HG03280 (cell line): ENCODE data around the gene F2.
"Not testable (repeated sequence)": the region's sequence is repeated elsewhere in the genome, so short reads cannot be mapped to it uniquely, and the experiment has no call there.

Experiments used
- ATAC-seq: cut with Tn5 transposase; IDR thresholded peaks from one replicate; pipeline ENCODE4 v1.9.1; 2021; ENCODE audit warnings: mild to moderate bottlenecking, moderate library complexity; ENCODE audit not compliant: unreplicated experiment

The F2 gene

DNA sequence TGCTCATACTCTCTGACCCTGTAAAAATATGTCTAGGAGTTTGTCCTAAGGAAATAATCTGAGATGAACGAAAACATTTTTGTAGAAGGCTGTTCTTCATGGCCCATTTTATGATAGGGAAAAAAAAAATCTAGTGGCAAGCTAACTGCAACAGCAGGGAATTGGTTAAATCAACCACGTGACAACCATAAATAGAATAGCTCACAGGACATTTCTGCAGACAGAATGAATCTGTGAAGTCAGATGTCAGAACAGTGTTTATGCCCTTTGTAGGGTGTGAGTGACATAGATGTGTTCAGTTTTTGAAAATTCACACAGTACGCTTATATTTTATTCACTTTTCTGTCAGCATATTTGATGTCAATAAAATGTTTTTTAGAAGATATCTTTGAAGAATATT, 34.6 kb upstream of the F2 start:
- ATAC-seq: no peak

DNA sequence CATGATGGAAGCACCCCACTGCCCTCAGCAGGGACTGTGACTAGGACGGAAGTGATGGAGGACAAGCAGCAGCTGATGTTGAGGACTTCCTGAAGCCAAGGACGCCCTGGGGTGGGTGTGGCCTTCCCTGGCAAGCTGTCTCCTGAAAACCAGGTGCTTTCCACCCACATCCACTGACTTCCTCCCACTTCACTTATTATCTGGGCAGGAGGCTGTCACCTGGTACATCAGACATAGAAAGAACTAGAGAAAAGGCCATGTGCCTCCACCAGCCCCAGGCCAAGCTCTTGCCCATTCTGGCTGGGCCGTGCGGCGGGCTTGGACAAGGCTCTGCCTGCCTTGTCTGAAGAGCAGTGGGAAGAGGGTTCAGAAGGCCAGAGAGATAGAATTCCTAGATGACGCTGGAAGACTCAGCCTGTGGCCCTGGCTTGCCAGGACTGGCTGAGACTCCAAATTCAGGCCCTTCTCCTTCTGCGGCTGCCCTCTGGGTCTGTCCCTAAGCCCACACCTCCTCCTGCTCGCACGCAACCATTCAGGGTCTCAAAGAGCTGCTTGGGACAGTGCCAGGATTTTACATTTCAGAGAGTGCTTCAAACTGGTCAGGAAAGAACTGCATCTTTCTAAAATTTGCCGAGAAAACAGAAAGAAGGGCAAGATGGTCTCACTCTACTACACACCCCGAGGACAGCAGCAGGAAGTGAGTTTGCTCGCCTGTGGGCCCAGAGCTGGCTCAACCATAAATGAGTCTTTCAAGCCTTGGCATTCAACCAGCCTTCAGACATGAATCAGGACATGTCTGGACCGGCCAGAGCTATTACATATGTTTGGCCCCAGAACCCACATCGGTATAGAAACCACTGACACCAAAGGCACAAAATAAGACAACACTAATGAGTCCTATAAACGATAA, 31.9 kb upstream of the F2 start:
- ATAC-seq: no peak

DNA sequence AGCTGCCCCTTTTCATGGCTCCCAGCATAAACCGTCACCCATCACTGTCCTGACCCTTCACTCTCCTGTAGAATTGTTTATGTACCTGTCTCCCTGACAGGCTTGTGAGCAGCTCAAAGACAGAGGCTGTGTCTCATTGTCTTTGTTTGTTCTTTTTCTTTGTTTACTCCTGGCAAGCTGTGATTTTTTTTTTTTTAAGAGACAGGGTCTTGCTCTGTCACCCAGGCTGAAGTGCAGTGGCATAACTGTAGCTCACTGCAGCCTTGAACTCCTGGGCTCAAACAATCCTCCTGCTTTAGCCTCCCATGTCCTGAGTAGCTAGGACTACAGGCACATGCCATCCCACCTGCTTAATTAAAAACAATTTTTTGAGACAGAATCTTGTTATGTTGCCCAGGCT, 28.3 kb upstream of the F2 start:
- ATAC-seq: no peak

DNA sequence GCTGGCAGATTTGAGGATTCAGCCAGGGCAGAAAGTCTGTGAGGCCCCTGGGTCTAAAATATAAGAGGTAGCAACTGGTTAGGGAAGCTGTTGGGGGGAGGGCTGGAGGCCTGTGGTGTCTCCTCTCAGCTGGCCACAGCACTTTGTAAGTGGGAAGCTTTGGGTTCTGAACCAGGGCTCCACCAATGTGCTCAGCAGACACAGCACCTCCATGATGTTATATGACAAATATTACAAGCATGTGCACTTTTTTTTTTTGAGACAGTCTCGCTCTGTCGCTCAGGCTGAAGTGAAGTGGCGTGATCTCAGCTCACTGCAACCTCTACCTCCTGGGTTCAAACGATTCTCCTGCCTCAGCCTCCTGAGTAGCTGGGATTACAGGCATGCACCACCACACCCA, 26.6 kb upstream of the F2 start:
- ATAC-seq: no peak

DNA sequence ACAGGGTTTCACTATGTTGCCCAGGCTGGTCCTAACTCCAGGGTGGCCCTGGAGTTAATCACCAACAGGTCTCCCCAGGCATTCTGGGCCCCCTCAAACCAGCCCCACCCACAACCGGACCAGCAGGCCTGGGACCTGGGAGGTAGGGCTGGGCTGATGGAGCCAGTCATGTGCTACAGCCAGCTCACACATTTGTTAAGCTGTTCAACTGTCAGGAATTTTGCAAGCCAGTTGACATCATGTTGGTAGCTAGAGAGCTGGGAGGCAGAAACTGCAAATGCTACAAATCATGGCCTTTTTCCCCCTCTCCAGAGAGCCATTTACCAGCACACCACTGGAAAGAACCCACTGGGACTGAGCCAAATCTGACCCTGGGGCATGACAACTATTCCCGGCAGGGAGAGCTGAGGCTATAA, 25.4 kb upstream of the F2 start:
- no peak for ATAC-seq

DNA sequence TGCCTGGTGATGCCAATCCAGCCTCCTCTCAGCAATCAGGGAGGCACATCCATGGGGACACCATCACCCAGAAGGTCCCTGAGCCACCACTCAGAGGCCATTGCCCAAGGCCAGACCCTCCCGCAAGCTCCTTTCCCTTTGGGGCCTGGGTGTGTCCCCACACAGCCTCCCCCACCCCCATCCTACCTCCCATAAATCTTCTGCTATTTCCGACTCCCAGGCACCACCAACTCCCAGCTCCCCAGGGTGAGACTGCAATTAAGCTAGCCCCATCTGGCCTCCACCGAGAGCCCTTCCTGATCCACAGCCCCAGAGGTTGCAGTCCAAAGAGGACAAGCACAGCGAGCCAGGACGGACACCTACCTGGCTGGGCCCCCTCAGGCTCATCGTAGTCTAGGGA, 24.9 kb upstream of the F2 start:
- no peak for ATAC-seq

DNA sequence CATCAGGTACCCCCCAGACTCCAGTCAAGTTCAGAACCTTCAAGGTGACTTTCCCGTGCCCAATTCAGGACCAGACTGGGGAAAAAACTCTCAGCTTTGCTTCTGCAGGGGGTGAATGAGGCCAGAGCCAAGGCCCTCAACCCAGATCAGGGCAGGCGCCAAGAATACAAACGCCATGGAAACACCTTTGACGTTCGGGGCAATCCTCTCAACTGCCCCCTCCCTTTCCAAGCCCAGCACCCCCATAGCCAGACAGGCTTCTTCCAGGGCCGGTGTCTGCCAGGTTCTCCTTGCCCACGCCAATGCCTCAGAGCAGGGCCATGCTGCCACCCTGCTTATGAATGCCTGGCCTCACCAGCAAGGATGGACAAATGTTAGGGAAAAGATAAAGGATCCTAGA, 24.4 kb upstream of the F2 start:
- no peak for ATAC-seq

DNA sequence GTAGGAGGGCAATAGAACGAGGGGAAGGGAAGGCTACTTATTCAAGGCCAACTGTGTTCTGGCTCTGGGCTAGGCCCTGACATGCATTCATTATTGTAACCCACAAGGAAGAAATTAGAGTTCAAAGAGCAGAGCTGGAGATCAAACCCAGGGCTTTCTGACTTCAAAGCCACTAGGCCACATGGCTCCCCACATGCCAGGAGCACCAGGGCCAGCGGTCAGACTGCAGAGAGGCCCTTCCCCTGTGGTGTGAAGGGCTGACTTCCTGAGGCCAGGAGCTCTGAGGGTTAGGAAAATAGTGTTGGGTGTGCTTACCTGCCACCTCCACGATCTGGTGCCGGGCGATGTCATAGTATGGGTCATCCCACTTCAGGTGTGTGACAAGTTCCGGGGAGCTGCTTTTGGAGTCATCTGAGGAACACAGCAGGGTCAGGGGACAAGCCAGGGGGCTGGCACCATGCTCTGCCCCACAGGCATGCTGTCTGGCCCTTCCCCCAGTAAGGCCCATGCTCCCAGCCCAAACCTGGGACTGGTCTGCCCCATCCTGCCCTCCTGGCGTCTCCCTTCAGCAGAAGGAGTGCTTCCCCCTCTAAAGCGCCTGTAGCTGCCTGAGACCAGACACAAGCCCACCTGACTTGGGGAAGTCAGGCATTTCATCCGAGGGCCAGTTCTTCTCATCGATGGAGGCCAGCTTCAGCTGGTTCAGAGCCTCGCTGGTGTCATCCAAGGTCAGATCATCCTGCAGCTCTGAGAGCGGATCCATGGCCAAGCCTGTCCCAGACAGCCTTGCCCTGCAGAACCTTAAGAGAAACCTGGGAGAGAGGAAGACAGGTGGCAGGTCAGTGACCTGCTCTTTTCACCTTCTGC, 23.4 kb upstream of the F2 start:
- ATAC-seq: no peak

DNA sequence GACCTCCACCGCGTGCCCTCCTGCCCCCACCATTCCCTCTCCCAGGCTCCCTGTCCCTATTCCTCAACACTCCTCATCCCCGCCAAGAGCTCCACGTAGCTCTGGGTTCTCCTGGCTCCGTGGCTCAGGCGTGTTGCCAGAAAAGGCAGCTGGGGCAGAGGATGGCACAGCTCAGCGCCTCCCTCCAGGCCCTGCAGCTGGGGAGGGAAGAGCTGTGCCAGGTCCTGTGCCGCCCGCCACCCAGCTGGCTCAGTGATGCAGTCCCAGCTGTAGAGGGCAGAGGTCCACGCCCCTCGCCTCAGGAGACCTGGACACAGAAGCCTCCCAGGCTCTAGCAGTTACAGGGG, 22.8 kb upstream of the F2 start:
- no peak for ATAC-seq

DNA sequence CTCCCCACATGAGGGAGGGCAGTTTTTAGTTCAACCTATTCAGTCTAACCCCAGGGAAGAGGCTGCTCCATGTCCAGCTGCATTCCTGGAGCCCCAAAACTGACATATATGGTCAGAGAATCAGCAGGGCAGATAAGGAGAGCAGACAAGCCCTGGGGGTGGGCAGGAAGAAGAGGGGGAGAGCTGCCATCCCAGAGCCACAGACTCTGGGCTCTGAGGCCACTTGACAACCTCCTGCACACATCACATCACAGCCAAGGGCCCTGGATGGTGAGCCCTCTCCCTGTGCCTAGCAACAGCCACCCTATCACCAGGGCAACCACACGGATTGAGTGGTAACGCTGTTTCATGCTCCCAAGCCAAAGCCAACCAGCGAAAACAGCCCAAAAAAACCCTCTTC, 21.7 kb upstream of the F2 start:
- ATAC-seq: no peak

DNA sequence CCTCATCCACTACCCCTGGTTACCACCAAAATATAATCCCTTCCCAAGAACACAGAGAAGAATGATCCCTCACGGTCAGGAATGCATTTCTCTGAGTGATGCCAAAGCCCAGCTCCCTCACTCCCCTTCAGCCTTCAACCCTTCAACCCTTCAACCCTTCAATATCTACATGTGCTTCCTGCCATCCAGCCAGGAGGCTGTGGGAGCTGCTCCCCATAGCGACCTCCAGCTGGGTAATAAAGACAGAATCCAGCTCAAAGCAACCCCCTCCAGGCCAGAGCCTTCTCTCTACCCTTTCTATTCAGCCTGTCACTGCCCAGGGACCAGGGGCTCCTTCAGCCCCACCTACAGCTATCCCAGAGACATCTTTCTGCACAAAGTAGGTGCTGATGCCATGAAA, 21.3 kb upstream of the F2 start:
- ATAC-seq: no peak

DNA sequence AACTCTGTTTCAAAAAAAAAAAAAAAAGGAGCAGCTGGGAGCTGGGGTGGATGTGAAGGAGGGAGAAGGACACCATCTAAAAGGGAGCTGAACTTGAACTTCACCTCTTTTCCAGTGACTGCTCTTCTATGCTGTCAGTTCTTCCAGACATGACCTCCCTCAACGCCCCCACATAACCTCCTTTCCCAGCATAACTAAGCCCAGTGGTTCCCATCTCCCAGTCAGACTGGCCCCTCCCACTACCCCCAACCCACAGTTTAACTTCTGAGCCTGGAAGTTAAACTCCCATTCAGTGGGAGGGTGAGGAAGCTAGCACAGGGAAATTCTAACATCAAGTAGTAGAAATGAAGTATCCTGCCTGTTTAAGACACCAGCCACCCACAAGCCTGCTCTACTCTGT, 20.4 kb upstream of the F2 start:
- no peak for ATAC-seq

DNA sequence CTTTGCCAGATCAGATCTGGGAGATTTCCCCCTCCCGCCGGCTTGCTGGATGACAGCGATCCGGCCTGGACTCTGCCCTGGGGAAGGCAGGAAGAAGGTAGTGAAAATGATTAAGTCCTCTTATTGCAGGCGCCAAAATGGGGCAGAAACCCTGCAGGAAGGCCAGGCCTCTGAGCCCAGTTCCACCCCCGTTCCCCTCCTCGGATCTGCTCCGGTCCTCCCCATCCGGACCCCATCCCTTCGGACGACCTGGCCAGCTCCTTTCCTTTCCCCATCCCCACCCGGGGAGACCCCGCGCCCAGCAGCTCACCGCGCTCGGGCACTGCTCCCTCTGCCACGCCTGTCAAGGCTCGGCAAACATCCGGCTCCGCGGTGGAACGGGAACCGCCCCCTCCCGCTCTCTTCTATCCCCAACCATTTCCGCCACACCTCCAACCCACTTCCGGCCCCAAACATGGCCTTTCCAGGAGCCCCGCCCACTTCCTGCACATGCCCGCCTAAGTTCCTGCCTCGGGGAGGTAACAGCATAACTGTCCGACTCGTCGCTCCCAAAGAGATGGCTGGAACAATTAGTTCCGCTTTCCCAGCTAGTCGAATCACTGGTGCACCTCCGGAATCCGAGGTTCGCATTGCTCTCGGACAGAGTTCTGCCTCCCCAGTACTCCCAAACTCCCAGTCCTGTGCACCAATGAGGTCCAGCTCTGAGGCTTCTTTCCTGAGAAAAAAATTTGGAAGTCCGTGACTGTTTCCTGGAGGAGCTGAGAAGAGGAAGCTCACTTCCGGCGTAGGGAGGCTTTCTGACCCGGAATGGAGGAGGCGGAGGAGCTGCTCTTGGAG, 18.6 kb upstream of the F2 start, which contains the start of the genes ARHGAP1 and ZNF408:
TSS of gene ARHGAP1 (minus strand) at position 379 of the 837 bp plus-strand sequence. CDS start 4,512 bp downstream, outside the sequence.
TSS of gene ZNF408 (plus strand) at position 791 of the 837 bp plus-strand sequence. CDS start at position 808, 17 bp downstream.
- ATAC-seq: peak; percentile 89

DNA sequence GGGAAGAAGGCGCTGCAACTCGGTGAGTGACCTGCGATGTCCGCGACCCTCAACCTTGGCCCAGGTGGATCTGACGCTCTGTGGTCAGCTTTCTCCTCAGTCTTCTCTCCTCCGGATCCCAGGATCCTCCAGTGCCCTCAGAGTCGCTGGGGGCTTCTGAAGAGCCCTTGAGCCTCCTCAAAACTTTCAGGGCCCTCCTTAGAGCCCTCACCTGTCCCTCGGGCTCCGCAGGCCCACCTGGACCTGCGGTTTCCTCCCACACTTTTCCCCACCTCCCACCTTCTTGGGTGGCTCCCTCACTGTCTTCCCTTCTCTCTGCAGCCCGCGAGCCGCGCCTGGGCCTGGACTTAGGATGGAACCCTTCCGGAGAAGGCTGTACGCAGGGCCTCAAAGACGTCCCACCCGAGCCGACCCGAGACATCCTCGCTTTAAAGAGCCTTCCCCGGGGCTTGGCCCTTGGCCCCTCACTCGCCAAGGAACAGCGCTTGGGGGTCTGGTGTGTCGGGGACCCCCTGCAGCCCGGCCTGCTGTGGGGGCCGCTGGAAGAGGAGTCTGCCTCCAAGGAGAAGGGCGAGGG, 17.8 kb upstream of the F2 start:
- ATAC-seq: no peak

DNA sequence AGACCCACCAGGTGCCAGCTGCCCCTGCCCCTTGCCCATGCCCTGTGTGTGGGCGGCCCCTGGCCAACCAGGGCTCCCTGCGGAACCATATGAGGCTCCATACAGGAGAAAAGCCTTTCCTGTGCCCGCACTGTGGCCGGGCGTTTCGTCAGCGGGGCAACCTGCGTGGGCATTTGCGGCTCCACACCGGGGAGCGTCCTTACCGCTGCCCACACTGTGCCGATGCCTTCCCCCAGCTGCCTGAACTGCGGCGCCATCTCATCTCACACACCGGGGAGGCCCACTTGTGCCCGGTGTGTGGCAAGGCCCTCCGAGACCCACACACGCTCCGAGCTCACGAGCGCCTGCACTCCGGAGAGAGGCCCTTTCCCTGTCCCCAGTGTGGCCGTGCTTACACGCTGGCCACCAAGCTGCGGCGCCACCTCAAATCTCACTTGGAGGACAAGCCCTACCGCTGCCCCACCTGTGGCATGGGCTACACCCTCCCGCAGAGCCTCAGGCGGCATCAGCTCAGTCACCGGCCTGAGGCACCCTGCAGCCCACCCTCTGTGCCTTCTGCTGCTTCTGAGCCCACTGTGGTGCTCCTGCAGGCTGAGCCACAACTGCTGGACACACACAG, 13.8 kb upstream of the F2 start:
- no peak for ATAC-seq

DNA sequence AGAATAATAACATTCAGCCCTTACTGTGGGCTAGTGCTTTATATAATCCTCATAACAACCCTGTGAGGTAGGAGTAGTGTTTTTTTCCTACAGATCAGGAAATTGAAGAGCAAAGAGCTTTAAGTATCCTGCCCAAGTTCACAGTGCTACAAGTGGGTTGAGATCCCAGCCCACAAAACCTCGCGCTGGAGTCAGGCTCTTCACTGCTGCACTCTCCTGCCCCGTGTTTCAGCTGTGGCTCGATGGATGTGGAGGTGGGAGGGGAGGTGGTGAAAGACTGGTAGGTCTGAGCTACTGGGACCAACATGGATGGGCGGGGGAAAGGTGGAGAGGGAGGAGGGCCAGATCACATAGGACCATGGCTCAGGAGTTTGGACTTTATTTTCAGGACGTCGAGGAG, 12.1 kb upstream of the F2 start:
- no peak for ATAC-seq

DNA sequence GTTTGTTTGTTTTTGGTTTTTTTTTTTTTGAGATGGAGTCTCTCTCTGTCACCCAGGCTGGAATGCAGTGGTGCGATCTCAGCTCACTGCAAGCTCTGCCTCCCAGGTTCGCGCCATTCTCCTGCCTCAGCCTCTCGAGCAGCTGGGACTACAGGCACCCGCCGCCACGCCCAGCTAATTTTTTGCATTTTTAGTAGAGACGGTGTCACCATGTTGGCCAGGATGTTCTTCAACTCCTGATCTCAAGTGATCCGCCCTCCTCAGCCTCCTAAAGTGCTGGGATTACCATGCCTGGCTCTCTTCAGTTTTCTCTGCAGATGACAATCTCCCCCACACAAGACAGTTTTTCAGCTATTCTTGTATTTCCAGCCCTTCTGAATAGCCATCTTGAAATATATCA, 9.7 kb upstream of the F2 start:
- not testable (repeated sequence) for ATAC-seq

DNA sequence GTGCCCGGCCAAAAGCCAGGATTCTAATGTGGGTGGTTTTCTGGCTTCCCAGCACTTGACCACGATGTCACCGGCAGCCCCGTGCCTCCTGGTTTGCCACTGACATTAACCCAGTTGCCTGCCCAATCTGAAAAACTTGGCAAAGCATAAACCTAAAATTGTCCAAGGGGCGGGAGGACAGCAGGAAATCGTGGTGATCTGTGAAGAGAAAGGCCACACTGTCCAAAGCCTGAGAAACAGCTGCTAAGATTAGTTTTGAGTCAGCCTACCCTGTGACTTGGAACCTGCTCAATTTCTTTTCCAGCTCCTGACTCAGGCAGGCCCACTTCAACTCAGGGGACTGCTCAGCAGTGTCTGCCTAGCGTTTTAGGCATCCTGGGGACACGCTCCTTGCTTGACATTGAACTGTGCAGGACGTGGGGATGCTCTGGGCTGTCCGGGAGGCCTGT, 8.2 kb upstream of the F2 start:
- ATAC-seq: no peak

DNA sequence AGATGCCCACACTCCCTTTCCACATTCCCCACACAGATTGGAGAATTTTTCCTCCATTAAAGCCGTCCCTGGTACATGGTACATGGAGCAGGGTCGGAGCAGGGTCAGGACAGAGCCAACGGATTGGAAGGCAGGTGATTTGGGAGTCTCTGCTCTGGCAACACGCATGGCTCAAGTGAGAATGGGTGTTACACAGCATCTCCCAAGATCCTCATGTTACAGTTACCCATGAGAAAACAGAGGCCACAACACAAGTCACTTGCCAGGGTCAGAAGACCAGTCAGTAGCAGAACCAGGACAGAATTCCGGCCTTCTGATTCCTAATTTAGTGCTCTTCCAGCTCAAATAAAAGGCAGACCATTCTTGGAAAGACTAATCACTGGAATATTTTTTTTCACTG, 7.7 kb upstream of the F2 start:
- ATAC-seq: no peak
